Lower leg skin (tissue), 4 donors: ENCODE data around the gene TSPEAR. TPM values are rescaled to one million over a fixed set of nuclear protein-coding genes. Genes with fewer than 3 reads are reported as not detected.

Source experiments
- DNase-seq, 2 donors: peaks; one replicate each; pipeline ENCODE4 v3.0.0-alpha.2; 2019; ENCODE audit warnings: low spot score in 2 of 2
- H3K4me3 ChIP-seq: fragments of 200-600 bp; sonication (generic); 2 replicates; pipeline ENCODE4 v1.5.1; 2017; ENCODE audit warnings: mild to moderate bottlenecking, low read depth; ENCODE audit not compliant: poor library complexity, severe bottlenecking
- POLR2A ChIP-seq, 2 donors: fragments of 450-650 bp; IDR thresholded peaks; one replicate each; pipeline ENCODE4 v1.6.1; 2016 to 2017; ENCODE audit warnings: antibody characterized with exemption in 2 of 2, mild to moderate bottlenecking in 1 of 2, moderate library complexity in 1 of 2
- WGBS, 2 donors: methylation state at CpG; one replicate each; pipeline ENCODE4 v1.1.5; 2018; 5-methylcytosine and 5-hydroxymethylcytosine counted together
- intact Hi-C: fragments of 100-400 bp; cut with DNase I; formaldehyde crosslinking; loops from one replicate; pipeline ENCODE4 v1.15.0; 2023; ENCODE audit warnings: low total_unique reads
- total RNA-seq, 4 donors: library from RNA; depleted of rRNA; stranded (reverse); fragments of >200 nt; gene quantifications; one replicate each; pipeline ENCODE4 v1.1.0, GENCODE V29; 2016
- TF ChIP-seq, protein P1 (sequence below), 3 donors: fragments of 450-650 bp; IDR thresholded peaks; one replicate each; pipeline ENCODE4 v1.5.1; 2016; ENCODE audit warnings: antibody characterized with exemption in 3 of 3, mild to moderate bottlenecking in 3 of 3, moderate library complexity in 2 of 3

TSPEAR gene
- total RNA-seq, 4 donors from 2014 or later = 0.06 TPM; not detected in 3

DNA sequence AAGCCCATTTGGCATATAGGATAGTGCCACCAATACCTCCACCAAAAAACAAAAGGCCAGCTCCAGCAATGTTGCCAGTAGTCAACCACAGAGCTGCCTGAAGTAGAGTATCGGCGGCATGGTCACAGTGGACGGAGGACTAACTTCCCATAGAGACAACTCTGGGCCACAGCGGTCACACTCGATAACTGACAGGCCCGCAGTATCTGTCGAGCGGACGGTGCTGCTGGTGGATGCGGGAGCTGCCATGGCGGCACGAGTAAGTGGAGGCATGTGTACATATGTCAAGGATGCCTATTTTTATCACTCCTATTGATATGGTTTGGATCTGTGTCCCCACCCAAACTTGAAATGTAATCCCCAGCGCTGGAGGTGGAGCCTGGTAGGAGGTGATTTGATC lies 33.5 kb downstream of the TSPEAR start:
- TF ChIP-seq, protein P1, sequence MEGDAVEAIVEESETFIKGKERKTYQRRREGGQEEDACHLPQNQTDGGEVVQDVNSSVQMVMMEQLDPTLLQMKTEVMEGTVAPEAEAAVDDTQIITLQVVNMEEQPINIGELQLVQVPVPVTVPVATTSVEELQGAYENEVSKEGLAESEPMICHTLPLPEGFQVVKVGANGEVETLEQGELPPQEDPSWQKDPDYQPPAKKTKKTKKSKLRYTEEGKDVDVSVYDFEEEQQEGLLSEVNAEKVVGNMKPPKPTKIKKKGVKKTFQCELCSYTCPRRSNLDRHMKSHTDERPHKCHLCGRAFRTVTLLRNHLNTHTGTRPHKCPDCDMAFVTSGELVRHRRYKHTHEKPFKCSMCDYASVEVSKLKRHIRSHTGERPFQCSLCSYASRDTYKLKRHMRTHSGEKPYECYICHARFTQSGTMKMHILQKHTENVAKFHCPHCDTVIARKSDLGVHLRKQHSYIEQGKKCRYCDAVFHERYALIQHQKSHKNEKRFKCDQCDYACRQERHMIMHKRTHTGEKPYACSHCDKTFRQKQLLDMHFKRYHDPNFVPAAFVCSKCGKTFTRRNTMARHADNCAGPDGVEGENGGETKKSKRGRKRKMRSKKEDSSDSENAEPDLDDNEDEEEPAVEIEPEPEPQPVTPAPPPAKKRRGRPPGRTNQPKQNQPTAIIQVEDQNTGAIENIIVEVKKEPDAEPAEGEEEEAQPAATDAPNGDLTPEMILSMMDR (IDR thresholded peaks at IDR 0.05) = no peak
- no peak for TF ChIP-seq POLR2A (IDR thresholded peaks at IDR 0.05)
- no peak overlapping the region for H3K4me3 ChIP-seq
- intact Hi-C loops = no loop called here
- WGBS, 2 donors = 94 to 95% methylated on average over 13 of the region's 13 CpGs
- peak in 1 of 2 donors; percentile 77 for DNase-seq

DNA sequence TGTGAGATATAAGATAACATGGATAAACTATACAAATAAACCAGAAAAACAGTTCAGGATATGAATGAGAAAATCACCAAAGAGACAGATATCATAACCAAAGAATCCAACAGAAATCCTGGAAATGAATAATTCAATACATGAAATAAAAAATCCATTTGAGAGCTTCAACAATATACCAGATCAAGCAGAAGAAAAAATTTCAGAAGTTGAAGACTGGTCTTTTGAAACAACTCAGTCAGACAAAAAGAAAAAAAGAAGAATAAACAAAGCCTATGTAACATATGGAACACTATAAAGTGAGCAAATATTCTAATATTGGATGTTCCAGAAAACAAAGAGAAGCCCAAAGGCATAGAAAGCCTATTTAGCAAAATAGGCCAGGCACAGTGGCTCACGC lies 39.5 kb downstream of the TSPEAR start:
- no peak for DNase-seq
- no peak for TF ChIP-seq POLR2A (IDR thresholded peaks at IDR 0.05)
- TF ChIP-seq, protein P1 (IDR thresholded peaks at IDR 0.05) = no peak
- WGBS, 2 donors = 81 to 92% methylated on average over 1 of the region's 1 CpG
- intact Hi-C loops = no loop called here
- H3K4me3 ChIP-seq = no peak overlapping the region

DNA sequence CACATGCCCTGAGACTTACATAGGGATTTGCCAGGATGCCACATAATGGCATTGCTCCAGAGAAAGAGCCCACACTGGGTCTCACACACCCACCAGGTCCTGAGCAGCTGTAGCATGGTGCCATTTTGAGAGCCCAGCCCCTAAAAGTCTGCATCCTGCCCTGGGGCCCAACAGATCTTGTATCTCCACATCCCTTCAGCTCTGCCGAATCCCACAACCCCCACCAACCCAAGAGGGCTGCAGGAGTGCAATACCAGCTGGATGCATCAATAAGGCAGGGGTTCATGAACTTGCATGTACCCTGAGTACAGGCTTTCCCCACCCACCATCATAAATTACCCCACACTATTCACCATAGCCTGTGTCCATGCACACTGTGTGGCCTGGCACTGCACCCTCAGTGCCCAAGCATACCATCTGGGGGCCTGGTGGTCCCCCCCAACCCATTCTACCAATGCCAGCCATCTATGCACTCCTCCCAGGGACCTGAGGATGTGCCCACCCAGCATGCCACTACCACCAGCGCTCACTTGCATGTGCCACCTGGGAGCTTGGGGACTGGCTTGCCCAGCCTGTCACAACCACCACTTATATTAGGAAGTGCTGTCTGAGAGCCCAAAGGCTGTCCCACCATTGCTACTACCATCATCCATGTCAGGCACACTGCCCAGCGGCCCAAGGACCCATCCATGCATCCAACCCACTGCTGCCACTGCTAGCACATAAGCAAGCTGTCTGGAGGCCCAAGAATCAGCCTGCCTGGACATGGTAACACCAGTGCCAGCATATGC lies 40.5 kb downstream of the TSPEAR start:
- intact Hi-C loops = no loop called here
- DNase-seq = peak in 1 of 2 donors; percentile 53
- 84 to 91% methylated on average over 3 of the region's 3 CpGs for WGBS, 2 donors
- no peak overlapping the region for H3K4me3 ChIP-seq
- no peak for TF ChIP-seq POLR2A (IDR thresholded peaks at IDR 0.05)
- TF ChIP-seq, protein P1 (IDR thresholded peaks at IDR 0.05) = no peak

DNA sequence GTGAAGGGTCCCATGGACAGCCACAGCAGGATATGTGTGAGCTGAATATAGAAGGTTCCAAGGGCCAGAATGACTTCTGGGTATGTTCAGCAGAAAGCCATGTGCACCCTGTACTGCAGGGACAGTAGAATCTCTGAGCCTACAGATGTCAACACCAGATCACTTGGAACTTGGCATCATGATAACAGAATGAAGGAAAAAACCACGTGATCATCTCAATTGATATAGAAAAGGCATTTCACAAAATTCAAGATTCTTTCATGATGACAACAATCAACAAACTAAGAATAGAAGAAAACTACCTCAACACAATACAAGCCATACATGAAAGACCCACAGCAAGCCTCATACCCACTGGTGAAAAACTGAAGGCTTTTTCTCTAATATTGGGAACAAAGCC lies 43.8 kb downstream of the TSPEAR start:
- intact Hi-C loops = no loop called here
- no peak for DNase-seq
- no peak overlapping the region for H3K4me3 ChIP-seq
- no peak for TF ChIP-seq POLR2A (IDR thresholded peaks at IDR 0.05)
- TF ChIP-seq, protein P1 (IDR thresholded peaks at IDR 0.05) = no peak
- 67 to 72% methylated on average over 1 of the region's 1 CpG for WGBS, 2 donors

DNA sequence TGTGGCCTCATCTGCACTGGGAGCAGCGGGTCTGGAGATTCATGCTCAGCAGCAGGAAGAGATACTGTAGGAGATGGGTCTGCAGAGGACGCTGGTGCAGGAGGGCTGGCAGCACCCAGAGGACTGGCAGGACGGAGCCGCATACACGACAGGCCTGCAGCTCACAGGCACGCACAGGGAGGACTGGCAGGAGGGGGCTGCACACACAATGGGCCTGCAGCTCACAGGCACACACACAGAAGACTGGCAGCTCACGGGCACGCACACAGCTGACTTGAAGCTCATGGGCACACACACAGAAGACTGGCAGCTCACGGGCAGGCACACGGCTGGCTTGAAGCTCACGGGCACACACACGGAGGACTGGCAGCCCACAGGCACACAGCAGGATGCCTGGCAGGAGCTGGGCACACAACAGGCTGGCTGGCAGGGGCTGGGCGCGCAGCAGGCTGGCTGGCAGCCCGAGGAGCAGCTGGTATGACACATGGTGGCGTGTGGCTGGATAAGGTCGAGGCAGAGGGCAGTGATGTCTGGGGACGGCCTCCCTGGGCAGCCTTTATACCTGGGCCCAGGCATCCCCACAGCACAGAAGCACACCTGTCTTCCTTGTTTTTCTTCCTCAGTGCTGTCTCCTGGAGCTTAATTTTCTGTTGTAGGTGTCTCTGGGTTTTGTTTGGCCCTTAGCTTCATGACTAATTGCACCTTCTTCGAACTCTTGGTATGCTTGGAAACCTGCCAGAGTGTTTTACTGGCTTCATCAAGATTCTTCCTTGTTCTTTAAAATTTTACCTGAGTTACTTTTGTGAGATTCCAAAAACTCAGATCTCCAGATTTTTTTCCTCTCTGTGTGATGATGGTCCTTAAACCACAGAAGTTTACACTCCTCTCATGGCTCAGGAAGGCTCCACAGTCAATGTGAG lies 44.7 kb downstream of the TSPEAR start, which contains the start of gene KRTAP12-2:
Gene KRTAP12-2, minus strand, starts transcription at position 527 of the 920 bp plus-strand sequence. Its CDS starts 41 bp downstream, at position 486.
- intact Hi-C loops = no loop called here
- 49 to 64% methylated on average over 14 of the region's 19 CpGs for WGBS, 2 donors
- no peak within 1 kb of the TSS for H3K4me3 ChIP-seq
- DNase-seq = peak in 1 of 2 donors; percentile 60
- no peak for TF ChIP-seq POLR2A (IDR thresholded peaks at IDR 0.05)
- TF ChIP-seq, protein P1 (IDR thresholded peaks at IDR 0.05) = no peak
